GM12873 (cell line): ENCODE results near the gene SPACA7.

Source experiments
- TF ChIP-seq, protein P1 (sequence below): IDR thresholded peaks from 2 replicates; pipeline ENCODE4 v1.5.1; 2012; ENCODE audit warnings: low read depth, mild to moderate bottlenecking, moderate library complexity, low read length, control low read depth; ENCODE audit not compliant: insufficient read depth; ENCODE audit errors: missing control alignments

The SPACA7 gene

DNA sequence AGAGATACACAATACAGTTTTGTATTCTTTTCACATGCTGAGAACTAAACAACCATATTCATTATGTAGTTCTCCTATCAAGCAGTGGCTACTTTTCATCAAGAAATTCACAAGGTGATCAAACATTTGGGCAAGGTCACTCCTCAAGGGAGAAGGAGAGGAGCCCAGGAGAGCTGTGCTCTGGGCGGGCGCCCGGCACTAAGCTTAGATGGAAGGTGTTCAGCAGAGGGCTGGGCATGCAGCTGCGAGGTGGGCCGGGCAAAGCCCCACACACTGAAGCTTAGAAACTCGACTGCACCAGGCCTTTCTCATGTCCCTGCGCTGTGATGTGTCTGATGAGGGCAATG lies 30.4 kb upstream of the SPACA7 start:
- TF ChIP-seq, protein P1, sequence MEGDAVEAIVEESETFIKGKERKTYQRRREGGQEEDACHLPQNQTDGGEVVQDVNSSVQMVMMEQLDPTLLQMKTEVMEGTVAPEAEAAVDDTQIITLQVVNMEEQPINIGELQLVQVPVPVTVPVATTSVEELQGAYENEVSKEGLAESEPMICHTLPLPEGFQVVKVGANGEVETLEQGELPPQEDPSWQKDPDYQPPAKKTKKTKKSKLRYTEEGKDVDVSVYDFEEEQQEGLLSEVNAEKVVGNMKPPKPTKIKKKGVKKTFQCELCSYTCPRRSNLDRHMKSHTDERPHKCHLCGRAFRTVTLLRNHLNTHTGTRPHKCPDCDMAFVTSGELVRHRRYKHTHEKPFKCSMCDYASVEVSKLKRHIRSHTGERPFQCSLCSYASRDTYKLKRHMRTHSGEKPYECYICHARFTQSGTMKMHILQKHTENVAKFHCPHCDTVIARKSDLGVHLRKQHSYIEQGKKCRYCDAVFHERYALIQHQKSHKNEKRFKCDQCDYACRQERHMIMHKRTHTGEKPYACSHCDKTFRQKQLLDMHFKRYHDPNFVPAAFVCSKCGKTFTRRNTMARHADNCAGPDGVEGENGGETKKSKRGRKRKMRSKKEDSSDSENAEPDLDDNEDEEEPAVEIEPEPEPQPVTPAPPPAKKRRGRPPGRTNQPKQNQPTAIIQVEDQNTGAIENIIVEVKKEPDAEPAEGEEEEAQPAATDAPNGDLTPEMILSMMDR = no peak

GRCh38 chr13:112346173-112346898 lies 29.8 kb upstream of the SPACA7 start:
- TF ChIP-seq, protein P1 = no peak

- TF ChIP-seq, protein P1 = no peak
These were observed 29.3 kb upstream of the SPACA7 start for GRCh38 chr13:112346899-112347229.

- TF ChIP-seq, protein P1 = no peak
These were observed 28.2 kb upstream of the SPACA7 start for GRCh38 chr13:112347986-112348385.

- TF ChIP-seq, protein P1 = no peak
These were observed 27.4 kb upstream of the SPACA7 start for GRCh38 chr13:112348642-112349345.

GRCh38 chr13:112349681-112350080 lies 26.5 kb upstream of the SPACA7 start:
- TF ChIP-seq, protein P1 = no peak

GRCh38 chr13:112350300-112350699 lies 25.9 kb upstream of the SPACA7 start:
- TF ChIP-seq, protein P1 = no peak
